Measurements from ENCODE around the gene ZNF18. TPM values are rescaled to one million over a fixed set of nuclear protein-coding genes. Genes with fewer than 3 reads are reported as not detected.
"Not testable (repeated sequence)": the region's sequence is repeated elsewhere in the genome, so short reads cannot be mapped to it uniquely, and the experiment has no call there.

Gene ZNF18
- total and polyA plus RNA-seq, 2 donors (not counting 3 experiments of a cell fraction or from before 2014, with no cell fraction given), result 2.3 to 5.8 TPM

DNA sequence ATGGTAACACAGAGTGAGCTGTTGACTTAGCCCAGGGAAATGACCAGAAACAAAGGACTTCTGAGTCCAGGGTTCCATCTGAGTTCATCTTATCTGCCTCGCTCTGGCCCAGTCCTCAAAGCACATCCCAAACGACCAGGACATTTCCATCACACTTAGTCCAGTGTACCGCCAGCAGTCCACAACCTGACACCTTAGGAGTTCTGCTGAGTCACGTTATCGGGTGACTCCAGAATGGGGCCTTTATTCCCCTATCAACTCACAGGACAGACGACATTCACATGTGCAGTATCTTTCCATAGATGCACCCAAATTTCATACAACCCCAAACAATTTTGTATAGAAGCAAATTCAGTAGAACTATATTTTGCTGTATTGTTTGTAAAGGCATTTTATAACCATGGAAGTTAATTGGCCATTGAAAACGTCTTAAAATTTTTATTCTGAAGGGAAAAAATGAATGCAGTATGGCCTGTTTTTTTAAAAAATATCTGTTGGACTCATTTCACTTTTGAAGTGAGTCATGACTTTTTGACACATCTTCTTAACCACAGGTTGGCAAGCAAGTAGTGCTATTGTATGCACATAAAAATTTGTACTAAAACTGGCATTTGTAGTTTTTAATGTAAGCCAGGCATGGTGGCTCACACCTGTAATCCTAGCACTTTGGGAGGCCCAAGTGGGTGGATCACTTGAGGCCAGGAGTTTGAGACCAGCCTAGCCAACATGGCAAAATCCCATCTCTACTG is 46.3 kb downstream of the ZNF18 start:
- intact Hi-C loops (cut with micrococcal nuclease), result no loop called here
- Histone ChIP-seq H3K79me2 (ENCODE audit: control insufficient read depth, insufficient read depth, low read length) (no peaks in the 10 kb centered on the region), H3K4me1 (ENCODE audit: control insufficient read depth, extremely low read depth, insufficient read depth, low read length) (no peaks in the 10 kb centered on the region), H3K9me3 (replicated peaks; ENCODE audit: control insufficient read depth, insufficient read depth, low read length) (no peaks in the 10 kb centered on the region), H3K27ac (ENCODE audit: insufficient read depth, low read depth, low read length) (no peak overlapping the region), H4K20me1 (replicated peaks; ENCODE audit: control insufficient read depth, extremely low read depth, insufficient read depth, low read length) (no peaks in the 10 kb centered on the region), H2AFZ (ENCODE audit: low read depth, low read length) (no peak overlapping the region), H3K4me3 (replicated peaks in 1 of 3; ENCODE audit: insufficient read depth in 1 of 3, low read depth in 1 of 3, low read length in 3 of 3) (no peak overlapping the region), H3K9me1 (replicated peaks; ENCODE audit: control insufficient read depth, extremely low read depth, insufficient read depth, low read length) (no peaks in the 10 kb centered on the region), H3K4me2 (ENCODE audit: insufficient read depth, low read length) (no peak overlapping the region), H3K27me3 (ENCODE audit: control insufficient read depth in 2 of 2, insufficient read depth in 2 of 2, low read length in 2 of 2) (no peaks in the 10 kb centered on the region), H3K9ac (replicated peaks; ENCODE audit: extremely low read depth, insufficient read depth, low read length) (no peak overlapping the region), H3K36me3 (ENCODE audit: control insufficient read depth in 2 of 2, extremely low read depth in 1 of 2, insufficient read depth in 2 of 2, low read length in 2 of 2) (no peaks in the 10 kb centered on the region)
- dilution Hi-C loops (cut with MboI; ENCODE audit: extremely low pct_ligation_motif_present, low sequenced_read_pairs), result no loop called here
- ChIA-PET POLR2A (no interaction called here), CTCF (interaction anchor here (0.7 kb wide), 1 partner anchor 16 kb away, joined by 3 read pairs; no protein-coding TSS in a partner anchor)
- FAIRE-seq, result no peak
- DNase-seq (ENCODE audit: low read depth, low spot score), result no peak
- BruUV-seq (replicated peaks), result no TSS peak
- TF ChIP-seq MAX (IDR thresholded peaks at IDR 0.05; ENCODE audit: insufficient read depth, insufficient read length), result no peak
- no peak for TF ChIP-seq GATA2 (IDR thresholded peaks at IDR 0.05; ENCODE audit: insufficient read depth, insufficient read length, low read depth, low read length)
- TF ChIP-seq EZH2 (IDR thresholded peaks at IDR 0.05; ENCODE audit: borderline replicate concordance, low read depth, low read length, severe bottlenecking), result no peak
- TF ChIP-seq POLR2AphosphoS5 (IDR thresholded peaks at IDR 0.05; ENCODE audit: insufficient read depth, low read depth, low read length), result no peak
- no peak for TF ChIP-seq CTCF (IDR thresholded peaks at IDR 0.05; ENCODE audit: extremely low read depth in 1 of 2, insufficient read depth in 1 of 2, low read depth in 1 of 2, low read length in 2 of 2)
- TF ChIP-seq FOS (IDR thresholded peaks at IDR 0.05; ENCODE audit: borderline replicate concordance, insufficient read depth, low read length), result no peak
- TF ChIP-seq MYC (IDR thresholded peaks at IDR 0.05; ENCODE audit: low read depth, low read length), result no peak
- no peak for TF ChIP-seq JUN (IDR thresholded peaks at IDR 0.05; ENCODE audit: borderline replicate concordance, insufficient read depth, insufficient read length, low read depth)
- no peak for TF ChIP-seq POLR2A (IDR thresholded peaks at IDR 0.05; ENCODE audit: low read depth, low read length)

DNA sequence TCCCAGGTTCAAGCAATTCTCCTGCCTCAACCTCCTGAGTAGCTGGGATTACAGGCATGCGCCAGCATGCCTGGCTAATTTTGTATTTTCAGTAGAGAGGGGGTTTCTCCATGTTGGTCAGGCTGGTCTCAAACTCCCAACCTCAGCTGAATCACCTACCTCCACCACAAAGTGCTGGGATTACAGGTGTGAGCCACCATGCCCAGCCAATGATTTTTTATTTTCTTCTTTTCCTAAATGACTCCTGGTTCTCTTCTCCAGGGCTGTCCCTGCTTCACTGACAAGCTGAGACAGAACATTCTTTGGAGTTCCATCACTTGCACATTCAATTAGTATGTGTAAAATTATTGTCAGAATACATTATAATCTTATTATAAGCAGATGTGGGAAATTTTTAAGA is 47.7 kb downstream of the ZNF18 start:
- dilution Hi-C loops (cut with MboI; ENCODE audit: extremely low pct_ligation_motif_present, low sequenced_read_pairs); H3K9ac ChIP-seq (replicated peaks; ENCODE audit: extremely low read depth, insufficient read depth, low read length); DNase-seq (ENCODE audit: low read depth, low spot score); FAIRE-seq; H3K27me3 ChIP-seq (ENCODE audit: control insufficient read depth in 2 of 2, insufficient read depth in 2 of 2, low read length in 2 of 2); H3K4me2 ChIP-seq (ENCODE audit: insufficient read depth, low read length); H3K4me1 ChIP-seq (ENCODE audit: control insufficient read depth, extremely low read depth, insufficient read depth, low read length); H4K20me1 ChIP-seq (replicated peaks; ENCODE audit: control insufficient read depth, extremely low read depth, insufficient read depth, low read length); H3K9me3 ChIP-seq (replicated peaks; ENCODE audit: control insufficient read depth, insufficient read depth, low read length); H3K79me2 ChIP-seq (ENCODE audit: control insufficient read depth, insufficient read depth, low read length); CTCF ChIA-PET; H3K36me3 ChIP-seq (ENCODE audit: control insufficient read depth in 2 of 2, extremely low read depth in 1 of 2, insufficient read depth in 2 of 2, low read length in 2 of 2); intact Hi-C loops (cut with micrococcal nuclease); H2AFZ ChIP-seq (ENCODE audit: low read depth, low read length); H3K9me1 ChIP-seq (replicated peaks; ENCODE audit: control insufficient read depth, extremely low read depth, insufficient read depth, low read length); BruUV-seq (replicated peaks); H3K4me3 ChIP-seq (replicated peaks in 1 of 3; ENCODE audit: insufficient read depth in 1 of 3, low read depth in 1 of 3, low read length in 3 of 3); H3K27ac ChIP-seq (ENCODE audit: insufficient read depth, low read depth, low read length); POLR2A ChIA-PET: not testable (repeated sequence)
